ACC112 (cell line): Measurements from ENCODE around the gene CEP85.
A peak's percentile ranks its signal among the peaks of the same experiment; 100 is the strongest.

ENCODE experiments used
- H2AFZ ChIP-seq: fragments of 200-600 bp; sonication (generic); one replicate; pipeline ENCODE4 v1.6.0; 2017; ENCODE audit warnings: antibody characterized with exemption, low read length; ENCODE audit not compliant: unreplicated experiment
- H3K27ac ChIP-seq: fragments of 200-600 bp; sonication (generic); 2 replicates; pipeline ENCODE4 v1.5.1; 2014; ENCODE audit warnings: low read depth, mild to moderate bottlenecking, antibody characterized with exemption, low read length, moderate library complexity
- H3K27me3 ChIP-seq: fragments of 200-600 bp; sonication (generic); 2 replicates; pipeline ENCODE4 v1.6.1; 2014; ENCODE audit warnings: mild to moderate bottlenecking, antibody characterized with exemption, low read length, moderate library complexity, mixed read lengths; ENCODE audit not compliant: insufficient read depth
- H3K36me3 ChIP-seq: fragments of 200-600 bp; sonication (generic); 2 replicates; pipeline ENCODE4 v1.6.1; 2016; ENCODE audit warnings: mild to moderate bottlenecking, antibody characterized with exemption, low read length, moderate library complexity, mixed read lengths; ENCODE audit not compliant: insufficient read depth
- H3K4me1 ChIP-seq: fragments of 200-600 bp; sonication (generic); one replicate; pipeline ENCODE4 v1.6.1; 2016; ENCODE audit warnings: low read length, mixed read lengths; ENCODE audit not compliant: insufficient read depth, unreplicated experiment, control insufficient read depth
- H3K4me3 ChIP-seq: fragments of 200-600 bp; sonication (generic); 2 replicates; pipeline ENCODE4 v1.5.1; 2014; ENCODE audit warnings: mild to moderate bottlenecking, low read depth, low read length
- H3K79me2 ChIP-seq: fragments of 200-600 bp; sonication (generic); one replicate; pipeline ENCODE4 v1.6.0; 2016; ENCODE audit warnings: low read length; ENCODE audit not compliant: control insufficient read depth, unreplicated experiment, insufficient read depth

CEP85 gene

GRCh38 chr1:26200413-26200812 is 33.6 kb upstream of the CEP85 start:
- no peaks in the 10 kb centered on the region for H3K36me3 ChIP-seq
- H3K79me2 ChIP-seq: no peaks in the 10 kb centered on the region
- H3K4me3 ChIP-seq: no peak overlapping the region
- H3K27ac ChIP-seq: no peak overlapping the region
- H2AFZ ChIP-seq: no peak overlapping the region
- H3K4me1 ChIP-seq: no peaks in the 10 kb centered on the region
- peaks cover 17% of the 10 kb centered on the region for H3K27me3 ChIP-seq

- no peaks in the 10 kb centered on the region for H3K79me2 ChIP-seq
- no peaks in the 10 kb centered on the region for H3K4me1 ChIP-seq
- H3K4me3 ChIP-seq: no peak overlapping the region
- no peaks in the 10 kb centered on the region for H3K36me3 ChIP-seq
- no peak overlapping the region for H3K27ac ChIP-seq
- H2AFZ ChIP-seq: no peak overlapping the region
- peaks cover 17% of the 10 kb centered on the region for H3K27me3 ChIP-seq
Measured at GRCh38 chr1:26203642-26204318, 30.2 kb upstream of the CEP85 start.

- Histone ChIP-seq H3K27ac (no peak overlapping the region), H3K4me1 (no peaks in the 10 kb centered on the region), H3K79me2 (no peaks in the 10 kb centered on the region), H3K4me3 (no peak overlapping the region), H2AFZ (no peak overlapping the region), H3K27me3 (peaks cover 12% of the 10 kb centered on the region), H3K36me3 (no peaks in the 10 kb centered on the region)
Measured at GRCh38 chr1:26210147-26210870, 23.7 kb upstream of the CEP85 start.

GRCh38 chr1:26212726-26213125 is 21.3 kb upstream of the CEP85 start:
- H3K4me3 ChIP-seq: no peak overlapping the region
- H3K79me2 ChIP-seq: no peaks in the 10 kb centered on the region
- H3K36me3 ChIP-seq: no peaks in the 10 kb centered on the region
- H3K27ac ChIP-seq: no peak overlapping the region
- H2AFZ ChIP-seq: no peak overlapping the region
- peaks cover 15% of the 10 kb centered on the region for H3K27me3 ChIP-seq
- no peaks in the 10 kb centered on the region for H3K4me1 ChIP-seq

- Histone ChIP-seq H3K27me3 (peaks cover 15% of the 10 kb centered on the region; the same call in 1 of the 2 replicates), H2AFZ (no peak overlapping the region), H3K4me3 (no peak overlapping the region)
Measured at GRCh38 chr1:26213335-26213905, 20.6 kb upstream of the CEP85 start.

GRCh38 chr1:26215246-26215645 is 18.8 kb upstream of the CEP85 start:
- Histone ChIP-seq H2AFZ (no peak overlapping the region), H3K4me1 (no peaks in the 10 kb centered on the region), H3K27ac (no peak overlapping the region), H3K4me3 (no peak overlapping the region), H3K36me3 (no peaks in the 10 kb centered on the region), H3K27me3 (peaks cover 7% of the 10 kb centered on the region; the same call in 1 of the 2 replicates), H3K79me2 (no peaks in the 10 kb centered on the region)

More at GRCh38 chr1:26213335-26213905, 20.6 kb upstream of the CEP85 start:
- no peaks in the 10 kb centered on the region for H3K79me2 ChIP-seq
- no peaks in the 10 kb centered on the region for H3K4me1 ChIP-seq
- H3K27ac ChIP-seq: no peak overlapping the region
- no peaks in the 10 kb centered on the region for H3K36me3 ChIP-seq

- Histone ChIP-seq H3K4me1 (no peaks in the 10 kb centered on the region), H3K27ac (no peak overlapping the region), H3K4me3 (no peak overlapping the region), H3K79me2 (no peaks in the 10 kb centered on the region), H3K27me3 (0 out of 2 replicates have a peak, but pooled peaks cover 4% of the 10 kb centered on the region), H2AFZ (no peak overlapping the region), H3K36me3 (no peaks in the 10 kb centered on the region)
Measured at GRCh38 chr1:26218906-26219494, 15.0 kb upstream of the CEP85 start.

GRCh38 chr1:26220199-26220912 is 13.6 kb upstream of the CEP85 start:
- no peak overlapping the region for H2AFZ ChIP-seq
- H3K27me3 ChIP-seq: 0 out of 2 replicates have a peak, but pooled peaks cover 4% of the 10 kb centered on the region

GRCh38 chr1:26221094-26221493 is 12.9 kb upstream of the CEP85 start:
- Histone ChIP-seq H3K4me1 (no peaks in the 10 kb centered on the region), H2AFZ (no peak overlapping the region), H3K36me3 (no peaks in the 10 kb centered on the region), H3K79me2 (no peaks in the 10 kb centered on the region), H3K27me3 (0 out of 2 replicates have a peak, but pooled peaks cover 4% of the 10 kb centered on the region), H3K4me3 (no peak overlapping the region), H3K27ac (no peak overlapping the region)

More at GRCh38 chr1:26220199-26220912, 13.6 kb upstream of the CEP85 start:
- no peaks in the 10 kb centered on the region for H3K36me3 ChIP-seq
- no peaks in the 10 kb centered on the region for H3K79me2 ChIP-seq
- no peaks in the 10 kb centered on the region for H3K4me1 ChIP-seq
- no peak overlapping the region for H3K27ac ChIP-seq
- no peak overlapping the region for H3K4me3 ChIP-seq

- H2AFZ ChIP-seq: no peak overlapping the region
- H3K79me2 ChIP-seq: no peaks in the 10 kb centered on the region
- no peaks in the 10 kb centered on the region for H3K4me1 ChIP-seq
- H3K27me3 ChIP-seq: no peaks in the 10 kb centered on the region
- peak overlapping the region; percentile 72; the same call in 1 of the 2 replicates for H3K4me3 ChIP-seq
- no peaks in the 10 kb centered on the region for H3K36me3 ChIP-seq
- no peak overlapping the region for H3K27ac ChIP-seq
Measured at GRCh38 chr1:26224606-26225005, 9.4 kb upstream of the CEP85 start.
